DOHH2 (cell line): ENCODE data around the gene NUDT4.

ENCODE experiments used
- H3F3A ChIP-seq: fragments of 200-600 bp; sonication (generic), shearing (Covaris generic); 2 replicates; pipeline ENCODE4 v1.6.0; 2016; ENCODE audit warnings: antibody characterized with exemption, mild to moderate bottlenecking; ENCODE audit not compliant: control insufficient read depth, insufficient read depth
- H3K27ac ChIP-seq: fragments of 200-600 bp; sonication (generic); 2 replicates; pipeline ENCODE4 v1.5.1; 2014; ENCODE audit warnings: low read depth, mild to moderate bottlenecking, low read length, moderate library complexity
- H3K27me3 ChIP-seq: fragments of 200-600 bp; sonication (generic); 2 replicates; pipeline ENCODE4 v1.6.1; 2014; ENCODE audit warnings: mild to moderate bottlenecking, low read length, mixed read lengths; ENCODE audit not compliant: control insufficient read depth
- H3K36me3 ChIP-seq: fragments of 200-600 bp; sonication (generic); 2 replicates; pipeline ENCODE4 v1.6.1; 2014; ENCODE audit warnings: mild to moderate bottlenecking, low read length, moderate library complexity, mixed read lengths; ENCODE audit not compliant: control insufficient read depth
- H3K4me1 ChIP-seq: fragments of 200-600 bp; sonication (generic); 2 replicates; pipeline ENCODE4 v1.6.1; 2014; ENCODE audit warnings: mild to moderate bottlenecking, low read length, mixed read lengths; ENCODE audit not compliant: control insufficient read depth
- H3K4me2 ChIP-seq: fragments of 200-600 bp; sonication (generic); 2 replicates; pipeline ENCODE4 v1.6.0; 2014; ENCODE audit warnings: mild to moderate bottlenecking, low read length, moderate library complexity
- H3K4me3 ChIP-seq: fragments of 200-600 bp; sonication (generic); 2 replicates; pipeline ENCODE4 v1.5.1; 2014; ENCODE audit warnings: mild to moderate bottlenecking, low read length, mixed read lengths
- H3K79me2 ChIP-seq: fragments of 200-600 bp; sonication (generic); 2 replicates; pipeline ENCODE4 v1.6.1; 2014; ENCODE audit warnings: mild to moderate bottlenecking, low read length, mixed read lengths; ENCODE audit not compliant: control insufficient read depth
- H3K9me2 ChIP-seq: fragments of 200-600 bp; sonication (generic); replicated peaks from 2 replicates; pipeline ENCODE4 v1.6.1; 2014; ENCODE audit warnings: mild to moderate bottlenecking, low read length, mixed read lengths; ENCODE audit not compliant: control insufficient read depth
- H3K9me3 ChIP-seq: fragments of 200-600 bp; sonication (generic); 2 replicates; pipeline ENCODE4 v1.6.1; 2014; ENCODE audit warnings: antibody characterized with exemption, low read length, mixed read lengths; ENCODE audit not compliant: control insufficient read depth, insufficient read depth
- H4K20me1 ChIP-seq: fragments of 200-600 bp; sonication (generic); 2 replicates; pipeline ENCODE4 v1.6.0; 2014; ENCODE audit warnings: low read depth, mild to moderate bottlenecking, antibody characterized with exemption, low read length, moderate library complexity; ENCODE audit not compliant: control insufficient read depth, insufficient read depth
- EZH2phosphoT487 ChIP-seq: fragments of 200-600 bp; sonication (generic); IDR thresholded peaks from 2 replicates; pipeline ENCODE4 v1.6.1; 2017; ENCODE audit warnings: borderline replicate concordance, mild to moderate bottlenecking, antibody characterized with exemption, low read length, moderate library complexity, mixed read lengths
- TF ChIP-seq, protein P1 (sequence below): fragments of 200-600 bp; sonication (generic); IDR thresholded peaks from one replicate; pipeline ENCODE4 v1.5.1; 2014; ENCODE audit warnings: antibody characterized with exemption, mild to moderate bottlenecking, low read depth, low read length; ENCODE audit not compliant: poor library complexity, severe bottlenecking

Gene NUDT4

DNA sequence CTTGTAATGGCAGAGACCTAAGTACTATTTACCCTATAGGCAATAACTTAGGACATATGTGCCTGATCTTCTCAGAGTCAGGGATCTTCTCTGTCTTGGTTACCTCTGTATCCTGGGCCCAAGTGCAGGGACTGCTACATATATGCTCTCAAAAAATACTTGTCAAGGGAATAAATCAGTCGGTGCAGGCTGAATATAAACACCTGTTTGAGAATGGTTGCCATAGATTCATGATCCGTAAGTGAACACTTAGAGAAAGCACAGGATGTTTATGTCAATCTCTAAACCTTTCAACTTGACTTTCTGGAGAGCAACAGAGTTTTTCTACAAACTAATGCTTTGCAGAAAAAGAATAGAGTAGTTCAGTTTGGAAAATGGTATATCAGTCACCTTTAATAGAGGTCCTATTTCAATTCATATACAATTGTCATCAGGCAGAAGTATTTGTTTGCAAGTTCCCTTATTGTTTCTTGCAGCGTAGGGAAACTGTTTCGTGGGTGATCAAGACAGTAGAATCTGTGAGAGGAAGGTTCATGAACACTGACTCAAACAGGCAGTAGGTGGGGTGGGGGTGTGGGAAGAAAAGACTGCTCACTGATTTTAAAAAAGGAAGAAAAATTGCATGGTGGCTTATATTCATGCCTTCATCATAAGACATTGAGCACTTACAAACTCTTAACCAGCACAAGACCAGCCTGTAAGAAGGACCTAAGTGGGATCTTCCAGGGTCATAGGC is 70.0 kb downstream of the NUDT4 start:
- Histone ChIP-seq H4K20me1 (no peaks in the 10 kb centered on the region), H3K27me3 (no peaks in the 10 kb centered on the region), H3F3A (0 out of 2 replicates have a peak, but pooled peaks cover 3% of the 10 kb centered on the region), H3K4me1 (peaks cover 25% of the 10 kb centered on the region), H3K4me3 (no peak overlapping the region), H3K4me2 (no peak overlapping the region), H3K27ac (no peak overlapping the region), H3K79me2 (peaks cover 9% of the 10 kb centered on the region), H3K36me3 (no peaks in the 10 kb centered on the region), H3K9me3 (no peaks in the 10 kb centered on the region), H3K9me2 (no peaks in the 10 kb centered on the region)
- TF ChIP-seq, protein P1, sequence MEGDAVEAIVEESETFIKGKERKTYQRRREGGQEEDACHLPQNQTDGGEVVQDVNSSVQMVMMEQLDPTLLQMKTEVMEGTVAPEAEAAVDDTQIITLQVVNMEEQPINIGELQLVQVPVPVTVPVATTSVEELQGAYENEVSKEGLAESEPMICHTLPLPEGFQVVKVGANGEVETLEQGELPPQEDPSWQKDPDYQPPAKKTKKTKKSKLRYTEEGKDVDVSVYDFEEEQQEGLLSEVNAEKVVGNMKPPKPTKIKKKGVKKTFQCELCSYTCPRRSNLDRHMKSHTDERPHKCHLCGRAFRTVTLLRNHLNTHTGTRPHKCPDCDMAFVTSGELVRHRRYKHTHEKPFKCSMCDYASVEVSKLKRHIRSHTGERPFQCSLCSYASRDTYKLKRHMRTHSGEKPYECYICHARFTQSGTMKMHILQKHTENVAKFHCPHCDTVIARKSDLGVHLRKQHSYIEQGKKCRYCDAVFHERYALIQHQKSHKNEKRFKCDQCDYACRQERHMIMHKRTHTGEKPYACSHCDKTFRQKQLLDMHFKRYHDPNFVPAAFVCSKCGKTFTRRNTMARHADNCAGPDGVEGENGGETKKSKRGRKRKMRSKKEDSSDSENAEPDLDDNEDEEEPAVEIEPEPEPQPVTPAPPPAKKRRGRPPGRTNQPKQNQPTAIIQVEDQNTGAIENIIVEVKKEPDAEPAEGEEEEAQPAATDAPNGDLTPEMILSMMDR, result no peak
- no peak for TF ChIP-seq EZH2phosphoT487

DNA sequence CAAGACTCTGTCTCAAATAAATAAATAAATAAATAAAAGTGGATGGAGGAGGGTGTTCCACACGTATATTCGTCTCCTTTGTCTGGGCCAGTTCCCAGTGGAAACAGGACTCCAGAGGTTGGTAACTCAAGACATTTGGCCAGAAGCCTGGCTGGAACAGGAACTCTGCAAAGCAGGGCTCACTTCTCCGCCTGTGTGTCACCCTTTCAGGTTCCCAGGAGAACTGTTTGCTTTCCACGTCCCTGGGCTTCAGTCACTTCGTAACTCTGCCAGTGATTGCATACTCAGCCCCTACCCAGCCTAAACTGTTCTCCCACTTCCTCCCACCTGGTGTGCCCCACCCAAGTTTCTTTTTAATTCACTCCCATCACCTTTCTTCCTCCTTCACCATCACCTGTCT is 71.1 kb downstream of the NUDT4 start:
- no peaks in the 10 kb centered on the region for H3K27me3 ChIP-seq
- TF ChIP-seq, protein P1, result no peak
- no peak for TF ChIP-seq EZH2phosphoT487

DNA sequence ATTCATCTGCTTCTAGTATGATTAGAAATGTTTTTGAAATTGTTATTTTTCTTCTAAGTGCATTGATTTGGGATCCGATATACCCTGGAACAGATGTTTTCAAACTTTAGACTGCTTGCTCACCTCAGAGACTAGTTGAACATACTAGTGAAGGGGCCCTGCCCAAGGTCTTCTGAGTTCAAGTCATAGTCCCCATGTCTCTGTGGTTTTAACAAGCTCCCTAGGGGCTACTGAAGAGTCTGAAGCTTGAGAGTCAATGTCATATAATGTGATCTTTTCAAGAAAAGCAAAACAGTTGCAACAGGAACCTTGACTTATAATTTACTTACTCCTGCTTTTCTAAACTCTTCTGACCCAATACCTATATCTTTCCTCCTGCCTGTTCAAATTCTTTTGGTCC is 71.6 kb downstream of the NUDT4 start:
- Histone ChIP-seq H3K9me3 (no peaks in the 10 kb centered on the region), H3K4me2 (no peak overlapping the region), H3K4me3 (no peak overlapping the region)

More for the DNA sequence above, 71.1 kb downstream of the NUDT4 start:
- no peak overlapping the region for H3K27ac ChIP-seq
- H3K9me3 ChIP-seq, result no peaks in the 10 kb centered on the region
- no peak overlapping the region for H3K4me3 ChIP-seq
- peaks cover 14% of the 10 kb centered on the region for H3K4me1 ChIP-seq
- H3K4me2 ChIP-seq, result no peak overlapping the region
- H4K20me1 ChIP-seq, result no peaks in the 10 kb centered on the region
- H3K79me2 ChIP-seq, result peaks cover under 1% of the 10 kb centered on the region; the same call in 1 of the 2 replicates
- H3K9me2 ChIP-seq, result no peaks in the 10 kb centered on the region
- H3K36me3 ChIP-seq, result no peaks in the 10 kb centered on the region
- H3F3A ChIP-seq, result no peaks in the 10 kb centered on the region

More for the DNA sequence above, 71.6 kb downstream of the NUDT4 start:
- peaks cover 12% of the 10 kb centered on the region for H3K4me1 ChIP-seq
- H3K9me2 ChIP-seq, result no peaks in the 10 kb centered on the region
- no peaks in the 10 kb centered on the region for H3F3A ChIP-seq
- no peaks in the 10 kb centered on the region for H3K27me3 ChIP-seq
- no peak for TF ChIP-seq EZH2phosphoT487
- TF ChIP-seq, protein P1, result no peak
- no peaks in the 10 kb centered on the region for H3K79me2 ChIP-seq
- no peaks in the 10 kb centered on the region for H4K20me1 ChIP-seq
- H3K36me3 ChIP-seq, result no peaks in the 10 kb centered on the region
- H3K27ac ChIP-seq, result no peak overlapping the region
